ENCODE measurements around the gene DYNLL2.
"Not testable (repeated sequence)": the region's sequence is repeated elsewhere in the genome, so short reads cannot be mapped to it uniquely, and the experiment has no call there.

The DYNLL2 gene

DNA sequence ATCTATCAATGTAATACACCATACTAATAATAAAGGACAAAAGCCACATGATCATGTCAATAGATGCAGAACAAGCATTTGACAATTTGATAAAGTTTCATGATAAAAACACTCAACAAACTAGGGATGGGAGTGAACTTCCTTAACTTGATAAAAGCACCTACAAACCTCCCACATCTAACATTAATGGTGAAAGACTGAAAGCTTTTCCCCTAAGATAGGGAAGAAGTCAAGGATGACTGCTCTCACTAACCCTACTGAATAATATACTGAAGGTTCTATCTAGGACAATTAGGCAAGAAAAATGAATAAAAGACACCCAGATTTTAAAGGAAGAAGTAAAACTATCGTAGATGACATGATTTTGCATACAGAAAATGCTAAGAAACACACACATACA is 10.4 kb upstream of the DYNLL2 start:
- no peak for DNase-seq (ENCODE audit: low read depth in 4 of 4, low spot score in 1 of 4)

DNA sequence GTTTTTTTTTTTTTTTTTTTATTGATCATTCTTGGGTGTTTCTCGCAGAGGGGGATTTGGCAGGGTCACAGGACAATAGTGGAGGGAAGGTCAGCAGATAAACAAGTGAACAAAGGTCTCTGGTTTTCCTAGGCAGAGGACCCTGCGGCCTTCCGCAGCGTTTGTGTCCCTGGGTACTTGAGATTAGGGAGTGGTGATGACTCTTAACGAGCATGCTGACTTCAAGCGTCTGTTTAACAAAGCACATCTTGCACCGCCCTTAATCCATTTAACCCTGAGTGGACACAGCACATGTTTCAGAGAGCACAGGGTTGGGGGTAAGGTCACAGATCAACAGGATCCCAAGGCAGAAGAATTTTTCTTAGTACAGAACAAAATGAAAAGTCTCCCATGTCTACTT is 10.0 kb upstream of the DYNLL2 start:
- not testable (repeated sequence) for DNase-seq (ENCODE audit: low read depth in 4 of 4, low spot score in 1 of 4)

DNA sequence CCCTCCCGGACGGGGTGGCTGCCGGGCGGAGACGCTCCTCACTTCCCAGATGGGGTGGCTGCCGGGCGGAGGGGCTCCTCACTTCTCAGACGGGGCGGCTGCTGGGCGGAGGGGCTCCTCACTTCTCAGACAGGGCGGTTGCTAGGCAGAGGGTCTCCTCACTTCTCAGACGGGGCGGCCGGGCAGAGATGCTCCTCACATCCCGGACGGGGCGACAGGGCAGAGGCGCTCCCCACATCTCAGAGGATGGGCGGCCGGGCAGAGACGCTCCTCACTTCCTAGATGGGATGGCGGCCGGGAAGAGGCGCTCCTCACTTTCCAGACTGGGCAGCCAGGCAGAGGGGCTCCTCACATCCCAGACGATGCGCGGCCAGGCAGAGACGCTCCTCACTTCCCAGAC is 8.8 kb upstream of the DYNLL2 start:
- not testable (repeated sequence) for DNase-seq (ENCODE audit: low read depth in 4 of 4, low spot score in 1 of 4)

DNA sequence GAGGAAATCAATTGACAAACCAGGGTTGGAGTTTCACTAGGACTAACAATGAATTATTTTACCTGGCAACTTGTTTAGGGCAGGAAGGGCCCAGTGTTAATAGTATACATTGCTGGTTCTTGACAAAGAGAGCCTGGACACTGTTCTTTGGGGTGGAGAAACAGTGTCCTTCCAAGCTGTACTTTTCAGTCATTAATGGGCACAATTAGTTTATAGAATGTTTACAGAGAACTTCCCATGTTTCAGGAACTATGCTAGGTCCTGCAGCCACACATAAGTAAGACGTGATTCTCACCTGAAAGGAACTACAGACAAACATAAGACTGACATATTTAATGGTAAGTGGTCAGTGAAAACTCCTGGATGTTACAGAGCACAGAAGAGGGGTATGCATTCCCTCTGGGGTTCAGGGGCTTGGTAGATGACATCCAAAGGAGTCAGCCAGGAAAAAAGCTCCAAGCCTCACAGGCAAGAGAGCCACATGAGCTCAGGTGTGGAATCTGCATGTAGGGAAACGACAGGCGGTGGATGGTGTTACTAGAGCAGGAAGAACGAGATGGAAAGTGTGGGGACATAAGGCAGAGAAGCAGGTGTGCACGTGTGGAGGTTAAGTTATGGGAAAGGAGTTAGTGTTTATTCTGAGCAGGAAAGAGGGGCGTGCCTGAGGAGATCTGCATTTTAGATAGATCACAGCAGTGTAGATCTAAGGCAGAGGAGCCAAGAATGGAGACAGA is 3.8 kb upstream of the DYNLL2 start:
- DNase-seq (ENCODE audit: low read depth in 4 of 4, low spot score in 1 of 4), result no peak

DNA sequence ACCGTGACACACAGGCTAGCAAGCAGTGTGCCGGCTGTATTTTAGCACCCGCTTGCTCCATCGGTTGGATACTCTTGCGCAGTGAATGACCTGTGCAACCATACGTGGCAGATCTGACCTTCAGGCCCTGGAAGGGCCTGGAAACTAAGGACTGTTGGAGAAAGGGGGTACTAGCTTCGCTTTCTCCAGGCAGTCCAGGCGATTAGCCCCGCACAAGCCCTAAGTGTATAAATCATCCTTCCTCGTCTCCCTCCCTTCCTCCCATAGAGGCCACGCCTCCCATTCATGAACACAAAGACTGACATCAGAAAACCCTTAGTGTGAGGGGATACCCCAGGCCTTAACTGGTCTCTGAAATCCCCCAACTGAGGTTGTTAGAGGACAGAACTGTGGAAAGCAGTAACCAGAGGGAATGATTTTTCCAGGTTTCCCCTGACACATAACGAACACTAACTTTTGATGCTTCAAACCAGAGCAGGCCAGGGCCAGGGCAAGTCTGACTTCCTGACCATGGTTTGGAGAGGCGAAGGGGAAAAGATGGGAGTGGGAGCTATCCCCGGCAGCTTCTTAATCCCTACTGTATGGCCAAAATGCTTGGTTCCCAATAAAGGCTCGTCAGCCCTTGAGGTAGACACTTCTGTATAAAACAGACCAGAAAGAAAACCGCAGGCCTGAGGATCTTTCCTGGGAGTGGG is 1.4 kb upstream of the DYNLL2 start:
- DNase-seq (ENCODE audit: low read depth in 4 of 4, low spot score in 1 of 4), result no peak

DNA sequence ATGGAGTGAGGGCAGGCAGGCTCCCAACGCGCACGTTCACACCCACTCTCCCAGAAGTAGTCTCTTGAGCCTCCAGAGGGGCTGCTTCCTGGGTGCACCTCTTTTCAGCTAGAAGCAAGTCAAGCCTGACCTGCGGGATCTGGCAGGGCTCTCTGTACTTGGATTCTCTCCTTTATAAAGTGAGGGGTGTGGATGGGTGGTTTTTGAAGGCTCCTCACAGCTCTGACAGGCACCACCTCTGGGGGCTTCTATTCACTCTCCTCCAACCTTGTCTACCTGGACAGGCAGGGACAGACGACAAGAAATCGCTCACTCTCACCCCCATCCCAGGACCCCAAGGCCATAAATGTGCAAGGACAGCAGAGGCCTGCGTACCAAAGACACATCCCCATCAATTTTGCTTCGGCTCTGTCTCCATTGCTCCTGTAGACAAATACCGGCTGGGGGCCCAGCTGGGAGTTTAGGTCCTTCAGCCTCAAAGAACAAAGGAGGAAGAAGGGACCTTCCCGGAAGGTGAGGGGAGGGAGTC is 814 bp upstream of the DYNLL2 start:
- DNase-seq (ENCODE audit: low read depth in 4 of 4, low spot score in 1 of 4), result no peak

DNA sequence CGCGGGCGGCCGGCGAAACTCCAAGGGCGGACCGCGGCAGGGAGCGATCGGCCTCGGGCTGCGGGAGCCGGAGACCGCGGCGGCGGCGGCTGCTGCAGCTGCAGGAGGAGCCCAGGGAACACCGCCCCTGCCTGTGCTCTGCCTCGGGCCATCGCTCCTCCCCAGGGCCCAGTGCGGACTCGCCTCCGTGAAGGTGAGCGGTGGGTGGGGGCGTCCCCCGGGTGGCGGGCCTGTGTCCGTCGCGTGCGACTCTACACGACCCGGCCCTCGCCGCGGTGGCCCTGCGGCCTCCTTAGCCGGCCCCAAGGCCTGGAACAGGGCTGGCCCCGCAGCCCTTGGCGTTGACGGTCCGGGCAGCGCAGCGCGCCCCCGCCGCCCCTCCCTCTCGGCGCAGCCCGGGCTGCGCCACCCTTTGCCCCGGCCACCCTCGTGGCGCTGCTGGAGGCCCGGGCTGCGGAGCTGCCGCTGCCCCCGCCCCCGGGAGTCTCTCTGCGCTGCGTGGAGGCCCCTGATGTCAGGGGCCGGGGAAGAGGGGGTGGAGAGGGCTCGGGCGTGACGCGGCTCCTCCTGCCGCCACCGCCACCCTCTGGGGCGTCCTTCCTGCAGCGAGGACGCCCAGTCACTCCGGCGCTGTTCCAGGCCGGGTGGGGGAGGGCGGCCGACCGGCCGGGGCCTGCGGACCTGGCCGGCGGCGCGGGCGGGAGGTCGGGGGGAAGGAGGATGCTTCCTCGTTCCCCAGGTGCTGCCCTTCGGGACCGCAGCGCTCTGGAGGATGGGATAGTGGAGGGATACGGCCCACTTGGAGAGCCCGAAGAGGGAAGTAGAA is 485 bp downstream of the DYNLL2 start:
- peak; percentile 23 to 50 (median 36) for DNase-seq (ENCODE audit: low read depth in 4 of 4, low spot score in 1 of 4)

DNA sequence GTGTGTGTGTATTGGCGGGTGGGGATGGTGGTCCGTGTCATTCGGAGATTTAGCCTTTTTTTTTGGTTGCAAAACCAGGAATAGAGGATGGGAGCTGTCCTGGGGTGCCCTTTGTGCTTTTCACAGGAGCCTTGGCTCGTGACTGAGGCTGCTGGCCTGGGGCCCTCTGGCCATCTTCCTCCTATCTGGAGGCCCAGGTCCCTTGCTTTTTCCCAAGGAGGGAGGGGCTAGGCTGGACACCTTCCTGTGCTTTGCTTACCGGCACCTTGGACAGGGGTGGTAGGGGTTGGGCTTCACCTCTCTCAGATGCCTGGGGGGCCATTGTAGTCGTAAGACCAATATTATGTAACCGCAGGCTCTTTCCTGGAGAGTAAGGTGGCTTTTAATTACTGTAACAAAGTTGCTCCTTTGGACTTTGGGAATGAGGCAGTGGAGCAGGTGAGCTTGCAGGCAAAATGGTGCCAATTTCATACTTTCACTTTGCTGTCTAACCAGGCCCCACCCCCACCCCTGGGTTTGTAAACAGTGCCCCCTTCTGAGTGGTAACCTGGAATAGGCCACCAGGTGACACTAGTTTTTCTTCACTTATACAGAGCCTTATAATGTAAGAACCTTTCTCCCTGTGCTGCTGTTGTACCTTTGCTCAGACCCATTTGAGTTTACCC is 1.2 kb downstream of the DYNLL2 start:
- peak in 1 of 4 experiments; percentile 22 for DNase-seq (ENCODE audit: low read depth in 4 of 4, low spot score in 1 of 4)

DNA sequence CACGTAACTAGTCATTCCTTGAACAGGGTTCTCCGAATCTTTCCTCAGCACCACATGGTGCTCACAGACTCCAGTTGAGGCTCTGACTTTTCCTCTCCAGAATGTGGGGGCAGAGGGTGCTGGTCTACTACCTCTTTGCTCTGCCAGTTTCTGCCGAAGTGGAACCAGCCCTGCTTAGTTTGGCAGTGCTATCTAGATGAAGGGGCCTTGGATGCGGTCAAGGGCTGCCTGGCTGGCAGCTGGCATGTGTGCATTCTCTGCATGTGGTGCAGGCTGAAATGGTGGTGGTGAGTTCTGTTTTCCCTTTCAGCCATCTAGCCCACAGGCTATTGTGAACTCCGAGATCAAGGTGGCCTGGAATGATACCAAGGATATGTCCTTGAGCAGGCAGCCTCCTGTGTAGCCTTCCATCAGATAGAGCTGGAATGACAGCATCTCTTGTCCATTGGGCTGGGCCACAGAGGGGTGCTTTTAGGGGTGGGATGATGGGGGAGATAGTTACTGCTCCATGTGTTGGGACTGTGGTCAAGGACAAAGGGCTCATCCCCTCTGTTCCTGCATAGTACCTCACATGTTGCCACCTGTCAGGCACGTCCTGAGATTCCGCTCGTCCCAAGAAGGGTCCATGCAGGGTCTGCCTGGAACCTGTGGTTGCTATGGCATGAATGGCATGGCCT is 2.0 kb downstream of the DYNLL2 start:
- no peak for DNase-seq (ENCODE audit: low read depth in 4 of 4, low spot score in 1 of 4)

DNA sequence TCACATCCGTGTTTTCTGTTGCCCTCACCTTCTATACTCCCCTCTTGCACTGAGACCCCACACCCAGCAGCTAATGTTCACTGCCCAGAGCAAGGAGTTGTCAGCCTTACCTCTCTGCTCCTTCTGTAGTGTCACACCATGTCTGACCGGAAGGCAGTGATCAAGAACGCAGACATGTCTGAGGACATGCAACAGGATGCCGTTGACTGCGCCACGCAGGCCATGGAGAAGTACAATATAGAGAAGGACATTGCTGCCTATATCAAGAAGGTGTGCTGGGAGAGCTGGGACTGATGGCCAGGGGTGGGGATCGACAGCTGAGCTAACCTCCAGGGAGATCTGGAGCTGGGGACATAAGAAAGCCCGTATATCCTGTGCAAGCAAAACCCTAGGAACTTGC is 3.7 kb downstream of the DYNLL2 start:
- no peak for DNase-seq (ENCODE audit: low read depth in 4 of 4, low spot score in 1 of 4)

DNA sequence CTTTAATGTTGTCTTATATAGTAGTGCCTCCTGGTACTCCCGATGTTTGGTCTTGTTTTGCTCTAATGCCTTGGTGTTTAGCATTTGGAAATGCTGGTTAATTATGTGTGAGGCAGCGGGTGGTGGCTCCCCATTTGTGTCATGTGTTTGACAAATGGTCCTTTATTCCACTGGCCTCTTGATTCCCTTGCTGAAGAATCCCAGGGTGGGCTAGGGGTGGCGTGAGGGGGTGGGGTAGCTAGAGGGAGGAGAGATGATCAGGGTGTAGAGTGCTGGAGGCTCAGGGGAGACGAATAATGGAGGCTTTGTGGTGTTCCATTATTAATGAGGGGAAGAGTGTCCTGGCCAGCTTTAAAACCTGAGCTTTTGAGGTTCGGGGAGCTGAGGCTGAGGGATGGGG is 5.4 kb downstream of the DYNLL2 start:
- no peak for DNase-seq (ENCODE audit: low read depth in 4 of 4, low spot score in 1 of 4)

DNA sequence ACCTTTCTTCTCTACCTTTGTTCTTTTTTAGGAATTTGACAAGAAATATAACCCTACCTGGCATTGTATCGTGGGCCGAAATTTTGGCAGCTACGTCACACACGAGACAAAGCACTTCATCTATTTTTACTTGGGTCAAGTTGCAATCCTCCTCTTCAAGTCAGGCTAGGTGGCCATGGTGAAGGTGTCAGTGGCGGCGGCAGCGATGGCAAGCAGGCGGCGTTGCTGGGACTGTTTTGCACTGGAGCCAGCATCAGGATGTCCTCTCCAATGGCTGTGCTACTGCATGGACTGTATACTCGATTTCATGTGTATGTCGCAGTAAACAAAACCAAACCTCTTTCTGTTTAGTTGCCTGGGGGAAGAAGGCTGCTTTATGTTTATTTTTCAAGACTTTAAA is 5.9 kb downstream of the DYNLL2 start:
- DNase-seq (ENCODE audit: low read depth in 4 of 4, low spot score in 1 of 4), result no peak

DNA sequence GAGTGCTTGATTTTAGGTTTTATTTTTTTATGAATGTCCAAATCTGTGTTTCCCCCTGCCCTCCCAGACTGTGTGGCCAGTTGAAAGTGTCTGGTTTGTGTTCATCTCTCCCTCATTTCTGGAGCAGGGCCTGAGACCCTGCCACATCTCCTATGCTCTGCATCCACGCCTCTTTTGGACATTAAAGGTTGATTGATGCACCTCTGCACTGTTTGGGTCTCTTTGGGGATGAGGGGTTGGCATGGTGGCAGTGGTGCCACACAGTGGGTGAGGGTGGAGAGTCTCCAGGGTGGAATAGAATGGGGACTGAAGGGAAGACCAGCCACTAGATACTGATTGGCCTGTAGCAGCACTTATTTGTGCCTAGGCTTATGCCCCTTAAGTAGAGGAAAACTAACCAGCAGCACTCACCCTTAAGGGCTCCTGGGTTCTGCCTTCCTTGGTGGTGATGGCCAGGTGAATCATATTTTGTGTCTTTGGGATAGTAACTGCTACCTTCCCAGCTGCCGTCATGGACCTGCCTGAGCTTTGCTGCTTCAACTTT is 7.9 kb downstream of the DYNLL2 start:
- DNase-seq (ENCODE audit: low read depth in 4 of 4, low spot score in 1 of 4), result no peak

DNA sequence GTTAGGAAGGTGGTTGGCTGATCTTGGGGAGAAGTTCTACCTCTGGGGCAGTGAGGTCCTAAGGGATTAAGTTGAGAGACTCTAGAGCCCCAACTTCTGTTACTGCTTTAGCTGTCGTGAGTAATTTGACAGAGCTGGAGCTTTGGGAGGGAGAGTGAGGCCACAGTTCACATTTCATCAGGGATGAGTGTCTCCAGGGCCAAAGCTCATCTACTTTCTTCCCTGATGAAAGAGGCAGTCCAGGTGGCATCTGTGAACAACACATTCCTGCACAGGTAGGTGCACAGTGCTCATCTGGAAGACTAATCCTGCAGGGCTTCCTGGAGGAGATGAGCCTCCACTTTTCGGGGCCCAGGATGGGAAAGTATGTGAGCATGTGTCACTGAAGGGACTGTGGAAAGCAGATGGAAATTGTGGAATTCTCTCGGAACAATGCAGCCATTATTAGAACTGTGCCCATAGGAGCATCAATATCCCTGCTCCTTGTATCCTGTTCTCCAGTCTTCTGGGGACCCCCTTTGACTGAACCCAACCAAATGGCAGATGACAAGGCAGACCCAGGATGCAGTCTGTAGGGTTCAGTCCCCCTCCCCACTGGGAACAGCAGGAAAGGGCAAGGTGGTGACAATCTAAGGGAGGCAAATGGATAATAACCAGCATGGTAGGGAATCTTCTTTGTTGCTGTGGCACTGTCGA is 9.0 kb downstream of the DYNLL2 start:
- no peak for DNase-seq (ENCODE audit: low read depth in 4 of 4, low spot score in 1 of 4)

DNA sequence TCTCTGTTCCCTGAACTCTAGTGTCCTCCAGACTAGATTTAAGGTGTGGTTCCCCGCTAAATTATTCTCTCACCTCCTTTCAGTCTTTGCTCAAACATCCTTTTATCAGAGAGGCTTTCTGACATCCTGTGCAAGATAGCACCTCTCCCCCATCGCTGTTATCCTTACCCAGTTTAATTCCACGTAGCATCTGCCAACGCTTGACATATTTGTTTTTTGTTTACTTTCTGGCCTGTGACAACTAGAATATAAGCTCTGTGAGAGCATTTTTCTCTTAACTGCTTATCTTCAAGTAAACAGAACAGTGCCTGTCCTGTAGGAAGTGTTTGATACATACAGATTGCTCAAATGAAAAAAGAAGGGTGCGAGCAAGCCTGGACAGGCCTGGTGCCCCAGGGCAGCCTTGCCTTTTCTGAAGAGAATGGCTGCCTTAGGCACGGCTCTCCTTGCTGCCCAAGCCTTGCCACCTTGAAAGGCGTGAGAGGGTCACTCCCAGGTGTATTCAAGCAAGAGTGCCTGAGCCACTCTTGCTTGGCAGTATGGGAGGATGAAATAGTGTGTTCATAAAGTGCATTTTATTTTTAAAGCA is 9.7 kb downstream of the DYNLL2 start:
- no peak for DNase-seq (ENCODE audit: low read depth in 4 of 4, low spot score in 1 of 4)

DNA sequence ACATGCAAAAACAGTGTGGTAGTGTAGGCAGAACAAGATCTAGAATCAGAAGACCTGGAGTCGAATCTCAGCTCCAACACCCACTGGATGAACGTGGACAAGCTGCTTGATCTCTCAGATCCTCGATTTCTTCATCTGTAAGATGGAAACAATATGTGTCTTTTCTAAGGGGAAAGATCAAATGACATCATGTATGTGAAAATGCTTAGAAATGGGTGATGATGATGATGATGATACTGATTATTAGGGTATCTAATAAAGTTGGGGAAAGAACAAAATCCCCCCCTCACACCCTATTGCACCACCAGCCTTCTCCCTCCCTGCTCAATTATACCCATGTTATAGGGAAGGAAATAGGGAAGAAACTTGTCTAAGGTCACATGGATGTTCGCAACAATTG is 10.9 kb downstream of the DYNLL2 start:
- no peak for DNase-seq (ENCODE audit: low read depth in 4 of 4, low spot score in 1 of 4)

DNA sequence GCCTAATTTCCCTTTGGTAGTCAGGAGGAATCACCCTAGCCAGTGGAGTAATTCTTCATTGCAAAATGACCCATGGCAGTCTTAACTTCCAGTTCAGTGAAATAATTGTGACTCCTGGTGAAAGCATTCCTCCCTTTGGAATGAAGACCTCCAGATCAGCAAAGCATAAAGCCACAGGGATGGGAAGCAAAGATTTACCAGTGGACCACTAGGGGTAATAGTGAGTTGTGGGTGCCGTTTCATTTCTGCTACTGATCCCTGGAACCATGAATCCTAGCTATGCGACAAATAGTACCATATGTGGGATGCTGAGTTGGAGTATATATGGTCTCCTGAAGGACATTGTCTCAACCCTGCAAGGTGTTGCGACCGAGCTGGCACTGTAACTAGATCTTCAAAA is 13.7 kb downstream of the DYNLL2 start:
- no peak for DNase-seq (ENCODE audit: low read depth in 4 of 4, low spot score in 1 of 4)

DNA sequence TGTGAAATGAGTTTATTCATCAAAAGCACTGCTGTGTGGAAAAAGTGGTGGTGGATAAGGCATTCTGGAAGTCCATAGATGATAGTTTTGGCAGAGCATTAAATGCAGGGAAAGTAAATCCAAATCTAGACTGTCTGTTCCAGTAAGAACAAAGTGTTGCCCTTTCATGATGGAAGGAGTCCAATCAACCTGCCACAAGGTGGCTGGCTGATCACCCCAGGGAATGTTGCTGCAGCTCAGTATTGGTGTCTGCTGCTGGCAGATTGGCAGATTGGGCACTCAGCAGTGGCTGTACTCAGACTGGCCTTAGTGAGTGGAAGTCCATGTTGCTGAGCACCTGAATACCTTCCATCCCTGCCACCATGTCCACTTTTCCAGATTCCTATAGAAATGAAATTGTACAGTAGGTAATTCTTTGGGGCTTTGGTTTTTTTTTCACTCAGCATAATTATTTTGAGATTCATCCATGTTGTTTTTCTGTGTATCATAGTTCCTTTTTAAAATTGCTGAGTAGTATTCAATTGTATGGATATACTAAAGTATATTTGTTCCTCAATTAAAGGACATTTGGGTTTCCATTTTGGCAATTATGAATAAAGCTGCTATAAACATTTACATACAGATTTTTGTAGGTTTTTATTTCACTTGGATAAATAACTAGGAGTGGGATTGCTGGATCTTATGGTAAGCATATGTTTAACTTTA is 14.3 kb downstream of the DYNLL2 start:
- no peak for DNase-seq (ENCODE audit: low read depth in 4 of 4, low spot score in 1 of 4)

DNA sequence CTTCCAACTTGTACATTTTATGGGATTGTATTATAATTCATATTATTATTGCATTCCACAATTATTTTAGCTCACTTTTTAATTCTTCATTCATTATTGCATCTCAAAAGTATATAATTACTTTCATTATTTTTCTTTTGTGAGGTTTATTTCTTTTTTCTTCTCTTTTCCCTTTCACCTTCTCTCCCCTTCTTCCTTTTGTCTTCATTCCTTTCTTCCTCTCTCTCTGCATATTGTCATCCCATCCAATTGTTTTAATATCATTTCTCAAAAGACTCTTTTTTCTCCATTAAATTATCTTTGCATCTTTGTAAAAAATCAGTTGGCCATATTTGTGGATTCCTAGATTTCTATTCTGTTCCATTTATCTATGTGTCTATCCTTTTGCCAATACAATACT is 17.3 kb downstream of the DYNLL2 start:
- DNase-seq (ENCODE audit: low read depth in 4 of 4, low spot score in 1 of 4), result no peak
